Brain microvascular endothelial cell (primary cell): ENCODE data around the gene TPR.

Source experiments
- DNase-seq: peaks from one replicate; pipeline ENCODE4 v3.0.0-alpha.2; 2020
- H3K27ac ChIP-seq: fragments of 250-450 bp; sonication (Bioruptor Pico); 2 replicates; pipeline ENCODE4 v1.5.1; 2020; ENCODE audit warnings: mild to moderate bottlenecking, moderate library complexity
- H3K27me3 ChIP-seq: fragments of 250-450 bp; sonication (Bioruptor Pico); replicated peaks from 2 replicates; pipeline ENCODE4 v1.5.1; 2020; ENCODE audit warnings: mild to moderate bottlenecking
- H3K36me3 ChIP-seq: fragments of 250-450 bp; sonication (Bioruptor Pico); replicated peaks from 2 replicates; pipeline ENCODE4 v1.5.1; 2020; ENCODE audit warnings: mild to moderate bottlenecking
- H3K4me3 ChIP-seq: 2 replicates; pipeline ENCODE4 v1.5.1; 2011; ENCODE audit warnings: low read depth, mild to moderate bottlenecking, control low read depth, low read length, moderate library complexity
- CTCF ChIP-seq: IDR thresholded peaks from 2 replicates; pipeline ENCODE4 v1.5.1; 2011; ENCODE audit warnings: low read depth, mild to moderate bottlenecking, moderate library complexity, low read length, control low read depth, inconsistent platforms; ENCODE audit errors: missing control alignments
- in situ Hi-C: cut with HindIII; loops from 2 replicates; pipeline ENCODE4 v1.10.0; 2017; ENCODE audit warnings: low sequenced_read_pairs, low pct_ligation_motif_present

Gene TPR

GRCh38 chr1:186375152-186375928 is at the start of gene TPR, which contains the start of gene ODR4:
Gene TPR, minus strand, starts transcription at chr1:186375253. Its CDS starts 225 bp downstream, at chr1:186375028.
Gene ODR4, plus strand, starts transcription at chr1:186375838. Its CDS starts 3,948 bp downstream, at chr1:186379786.
- in situ Hi-C loops, result no loop called here
- TF ChIP-seq CTCF, result peak; percentile 93
- H3K27ac ChIP-seq, result peak within 1 kb of the TSS; percentile 97
- peaks cover 18% of the 10 kb centered on the region for H3K36me3 ChIP-seq
- peak within 1 kb of the TSS; percentile 88 for H3K4me3 ChIP-seq
- DNase-seq, result peak; percentile 99
- no peaks in the 10 kb centered on the region for H3K27me3 ChIP-seq

- no peak overlapping the region for H3K27ac ChIP-seq
- in situ Hi-C loops, result no loop called here
- TF ChIP-seq CTCF, result no peak
- DNase-seq, result peak; percentile 48
- no peak overlapping the region for H3K4me3 ChIP-seq
- peaks cover 3% of the 10 kb centered on the region for H3K36me3 ChIP-seq
- no peaks in the 10 kb centered on the region for H3K27me3 ChIP-seq
Observed at GRCh38 chr1:186424539-186424938, 49.5 kb upstream of the TPR start.

GRCh38 chr1:186421446-186421845 is 46.4 kb upstream of the TPR start:
- in situ Hi-C loops, result no loop called here
- no peak for DNase-seq
- Histone ChIP-seq H3K4me3 (no peak overlapping the region), H3K27me3 (no peaks in the 10 kb centered on the region), H3K27ac (no peak overlapping the region), H3K36me3 (peaks cover 10% of the 10 kb centered on the region)
- no peak for TF ChIP-seq CTCF

- no peak overlapping the region for H3K27ac ChIP-seq
- peaks cover 10% of the 10 kb centered on the region for H3K36me3 ChIP-seq
- no peak for DNase-seq
- no peak for TF ChIP-seq CTCF
- H3K27me3 ChIP-seq, result no peaks in the 10 kb centered on the region
- in situ Hi-C loops, result no loop called here
- no peak overlapping the region for H3K4me3 ChIP-seq
Observed at GRCh38 chr1:186420923-186421322, 45.9 kb upstream of the TPR start.

GRCh38 chr1:186420311-186420710 is 45.3 kb upstream of the TPR start:
- no peak for TF ChIP-seq CTCF

More at GRCh38 chr1:186420311-186420710, 45.3 kb upstream of the TPR start:
- H3K27me3 ChIP-seq, result no peaks in the 10 kb centered on the region
- no peak overlapping the region for H3K4me3 ChIP-seq
- no peak for DNase-seq
- in situ Hi-C loops, result no loop called here
- H3K27ac ChIP-seq, result no peak overlapping the region
- peaks cover 10% of the 10 kb centered on the region for H3K36me3 ChIP-seq
